K562 (cell line): Measurements from ENCODE around the gene GMEB1. TPM values are rescaled to one million over a fixed set of nuclear protein-coding genes. Genes with fewer than 3 reads are reported as not detected.

Experiments
- ATF4 ChIP-seq: fragments of 450-650 bp; formaldehyde crosslinking; IDR thresholded peaks from 2 replicates; pipeline ENCODE4 v1.4.0; 2022; ENCODE audit warnings: mild to moderate bottlenecking, moderate library complexity
- BMI1 ChIP-seq: fragments of 150-350 bp; IDR thresholded peaks from 2 replicates; pipeline ENCODE4 v1.6.1; 2014; ENCODE audit warnings: low read length
- E2F4 ChIP-seq: sonication (generic); formaldehyde crosslinking; IDR thresholded peaks from 2 replicates; pipeline ENCODE4 v1.8.0; 2022; ENCODE audit warnings: mild to moderate bottlenecking, low read depth, missing genetic modification reagents
- ERF ChIP-seq: fragments of 450-650 bp; formaldehyde crosslinking; IDR thresholded peaks from 2 replicates; pipeline ENCODE4 v1.4.0; 2020; ENCODE audit warnings: mild to moderate bottlenecking, mixed read lengths
- ESRRB ChIP-seq: fragments of 250-450 bp; sonication (Bioruptor Pico); IDR thresholded peaks from 2 replicates; pipeline ENCODE4 v1.5.0; 2020; ENCODE audit warnings: mild to moderate bottlenecking, moderate library complexity, borderline replicate concordance
- PHF21A ChIP-seq: fragments of 450-650 bp; IDR thresholded peaks from 2 replicates; pipeline ENCODE4 v1.6.1; 2017; ENCODE audit warnings: low read depth, borderline replicate concordance
- RBFOX2 ChIP-seq: fragments of 200-400 bp; formaldehyde crosslinking; IDR thresholded peaks from 2 replicates; pipeline ENCODE4 v1.6.1; 2017; ENCODE audit warnings: low read depth, mild to moderate bottlenecking, low read length, moderate library complexity
- REST ChIP-seq, 2 experiments: fragments of 450-650 bp; formaldehyde crosslinking in 1 of 2; IDR thresholded peaks; 2 replicates each; pipeline versions ENCODE4 v1.4.0 to v1.6.1; 2014 to 2020; ENCODE audit warnings: mild to moderate bottlenecking in 2 of 2, borderline replicate concordance in 1 of 2, low read depth in 1 of 2
- RHOXF2B ChIP-seq: fragments of 250-450 bp; sonication (Bioruptor Pico); conservative IDR thresholded peaks from 2 replicates; pipeline ENCODE4 v1.5.1; 2021
- TAF15 ChIP-seq: fragments of 200-400 bp; formaldehyde crosslinking; IDR thresholded peaks from 2 replicates; pipeline ENCODE4 v1.6.1; 2017; ENCODE audit warnings: mild to moderate bottlenecking, low read depth, low read length, moderate library complexity
- TBL1XR1 ChIP-seq, 2 experiments: IDR thresholded peaks; 2 replicates each; pipeline ENCODE4 v1.6.1; 2012; ENCODE audit warnings: improper control_type of control experiment in 2 of 2, low read length in 2 of 2, mild to moderate bottlenecking in 1 of 2
- TCF7 ChIP-seq: sonication (generic); IDR thresholded peaks from 2 replicates; pipeline ENCODE4 v1.6.1; 2016; ENCODE audit warnings: antibody characterized with exemption, borderline replicate concordance
- XRCC4 ChIP-seq: IDR thresholded peaks from one replicate; pipeline ENCODE4 v1.6.1; 2011; ENCODE audit not compliant: insufficient read depth, insufficient read length; ENCODE audit errors: extremely low read depth
- ZBTB17 ChIP-seq: fragments of 450-650 bp; formaldehyde crosslinking; IDR thresholded peaks from 2 replicates; pipeline ENCODE4 v1.4.0; 2020; ENCODE audit warnings: mild to moderate bottlenecking
- ZFP36 ChIP-seq: fragments of 150-350 bp; IDR thresholded peaks from 2 replicates; pipeline ENCODE4 v1.6.1; 2018; ENCODE audit warnings: low read length, low read depth; ENCODE audit not compliant: partially characterized antibody
- ZNF143 ChIP-seq: sonication (generic); formaldehyde crosslinking; IDR thresholded peaks from 2 replicates; pipeline ENCODE4 v1.9.0; 2022; ENCODE audit warnings: mild to moderate bottlenecking, missing genetic modification reagents
- ZNF146 ChIP-seq: IDR thresholded peaks from one replicate; pipeline ENCODE4 v1.6.1; 2018; ENCODE audit warnings: missing compliant biosample characterization; ENCODE audit not compliant: unreplicated experiment
- ZNF589 ChIP-seq: fragments of 200-800 bp; sonication (Bioruptor generic); IDR thresholded peaks from 2 replicates; pipeline ENCODE4 v1.6.1; 2016; ENCODE audit warnings: low read depth, missing genetic modification characterization, missing compliant biosample characterization
- polyA plus RNA-seq, 8 experiments: library from polyadenylated mRNA; depleted of rRNA in 4 of 8; stranded (reverse) in 5 of 8; unstranded in 3 of 8; fragments of >200 nt; fragmentation: Nextera tagmentation in 2 of 8; fragmentation: Illumina TruSeq in 1 of 8; extraction: Ambion mirVana in 2 of 8; extraction: Trizol in 1 of 8; gene quantifications; 2 replicates each; pipeline versions ENCODE4 v1.2.1 to v1.2.3, GENCODE V29; 2011 to 2014; ENCODE audit warnings: inconsistent platforms in 1 of 8, missing spikeins in 1 of 8
- total RNA-seq, 7 experiments: library from RNA; depleted of rRNA in 6 of 7; stranded (reverse); fragments of >200 nt in 6 of 7; fragmentation: Illumina TruSeq in 2 of 7; extraction: Trizol in 2 of 7; gene quantifications; 2 replicates each; pipeline versions ENCODE4 v1.2.1 to v1.2.3, GENCODE V29; 2011 to 2021; ENCODE audit warnings: low replicate concordance in 1 of 7

GMEB1 gene
- total and polyA plus RNA-seq, 9 of the 15 experiments (the other 6 are each of a cell fraction or from before 2014, with no cell fraction given), result 6.6 to 17.5 (median 8.5) TPM

- peak; percentile 67 for TF ChIP-seq XRCC4
- TF ChIP-seq ZBTB17 (CRISPR knock-in tag), result peak; percentile 97
- TF ChIP-seq ZNF146, result no peak
- TF ChIP-seq ZNF589 (CRISPR knock-in tag), result peak; percentile 90; the same call in 1 of the 2 replicates
- TF ChIP-seq TAF15, result 0 out of 2 replicates have a peak, but pooled peaks have one; percentile 86
- peak; percentile 68; the same call in 1 of the 2 replicates for TF ChIP-seq BMI1
- TF ChIP-seq ZFP36, result peak; percentile 44
- TF ChIP-seq RBFOX2, result peak; percentile 97
- TF ChIP-seq ERF (CRISPR knock-in tag), result peak; percentile 100
- peak; percentile 98 for TF ChIP-seq PHF21A
- peak; percentile 51; the same call in 1 of the 2 replicates for TF ChIP-seq REST (IDR thresholded peaks at IDR 0.05; ENCODE audit: borderline replicate concordance)
- TF ChIP-seq REST (CRISPR knock-in tag; IDR thresholded peaks at IDR 0.05; ENCODE audit: low read depth), result peak; percentile 65; the same call in 1 of the 2 replicates
- TF ChIP-seq ZNF143 (CRISPR knock-in tag), result peak; percentile 87
- peak; percentile 98 for TF ChIP-seq ATF4 (CRISPR knock-in tag)
- peak; percentile 94; the same call in 1 of the 2 replicates for TF ChIP-seq TCF7
- peak; percentile 96 for TF ChIP-seq ESRRB (CRISPR knock-in tag)
- peak; percentile 98 for TF ChIP-seq RHOXF2B (CRISPR knock-in tag)
- 0 out of 2 replicates have a peak, but pooled peaks have one; percentile 40 for TF ChIP-seq E2F4
- TF ChIP-seq TBL1XR1 (IDR thresholded peaks at IDR 0.05; ENCODE audit: low read length in 2 of 2), result peak; percentile 95 to 100
These were observed 19.9 kb upstream of the GMEB1 start, which contains the start of gene RNU11 (continued) for GRCh38 chr1:28648474-28649198.
